ENCODE results near the gene BAK1. TPM values are rescaled to one million over a fixed set of nuclear protein-coding genes. Genes with fewer than 3 reads are reported as not detected.
A peak's percentile ranks its signal among the peaks of the same experiment; 100 is the strongest.

BAK1 gene
- 10 to 100 TPM; 19.7 to 26.6 (median 22.2) TPM for total RNA-seq

DNA sequence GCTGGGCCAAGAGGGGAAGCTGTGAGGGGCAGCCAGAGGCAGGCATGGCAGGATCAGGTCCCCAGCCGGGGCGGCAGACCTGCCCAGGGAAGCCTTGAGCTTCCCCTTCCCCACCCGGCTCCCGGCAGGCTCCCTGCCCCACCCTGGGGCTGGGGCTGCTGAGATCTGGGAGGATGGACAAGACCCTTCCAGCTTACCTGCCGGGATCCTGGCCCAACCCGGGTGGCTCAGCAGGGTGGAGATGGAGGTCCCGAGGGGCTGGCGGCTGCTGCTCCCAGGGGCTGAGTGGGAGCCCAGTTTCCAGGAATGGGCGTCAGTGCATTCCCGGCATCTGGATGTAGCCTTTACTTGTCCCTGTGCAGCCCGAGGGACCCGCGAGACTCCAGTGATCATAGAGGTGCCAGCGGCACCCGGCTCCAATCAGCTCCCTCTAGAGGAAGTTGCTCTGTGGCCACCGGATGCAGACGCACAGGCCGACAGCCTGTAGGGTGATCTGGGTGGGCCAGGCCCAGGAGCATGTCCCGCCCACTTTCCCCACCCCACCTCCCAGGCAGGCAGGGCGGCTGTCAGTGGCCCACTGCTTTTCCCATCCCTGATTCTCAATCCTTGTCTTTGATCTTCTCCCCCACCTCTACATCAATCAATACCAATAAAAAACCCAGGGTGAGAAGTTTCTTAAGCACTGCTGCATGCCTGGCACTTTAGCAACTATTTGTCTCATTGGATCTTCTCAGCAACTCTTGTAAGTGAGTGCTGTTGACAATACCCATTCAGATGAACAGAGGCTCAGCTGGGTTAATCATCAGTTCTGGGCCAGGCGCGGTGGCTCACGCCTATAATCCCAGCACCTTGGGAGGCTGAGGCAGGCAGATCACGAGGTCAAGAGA lies at the start of gene BAK1:
Gene BAK1, minus strand, starts transcription at position 449 of the 887 bp plus-strand sequence. CDS start 2,672 bp downstream, outside the sequence.
- peak; percentile 89 to 98 for DNase-seq (ENCODE audit: low spot score in 2 of 2)
- 5 to 7% methylated on average over 17 to 20 of the region's 24 CpGs for WGBS, 2 donors
- intact Hi-C loops (cut with DNase I; ENCODE audit: low total_unique reads) = no loop called here
- TF ChIP-seq CTCF (IDR thresholded peaks at IDR 0.05) (no peak), POLR2A (IDR thresholded peaks at IDR 0.05) (no peak)
- H3K4me3 ChIP-seq (ENCODE audit: low read depth, poor library complexity, severe bottlenecking) = peak within 1 kb of the TSS; percentile 84

- peak in 1 of 2 donors; percentile 68 for DNase-seq (ENCODE audit: low spot score in 2 of 2)
- intact Hi-C loops (cut with DNase I; ENCODE audit: low total_unique reads) = no loop called here
- no peak overlapping the region for H3K4me3 ChIP-seq (ENCODE audit: low read depth, poor library complexity, severe bottlenecking)
- WGBS, 2 donors = 63 to 66% methylated on average over 7 of the region's 7 CpGs
- TF ChIP-seq CTCF (IDR thresholded peaks at IDR 0.05) (no peak), POLR2A (IDR thresholded peaks at IDR 0.05) (no peak)
These were observed 48.4 kb upstream of the BAK1 start for GRCh38 chr6:33628401-33628964.

- 52 to 65% methylated on average over 5 of the region's 5 CpGs for WGBS, 2 donors
These were observed 47.8 kb upstream of the BAK1 start for GRCh38 chr6:33627876-33628275.

GRCh38 chr6:33624856-33625255 lies 44.8 kb upstream of the BAK1 start:
- WGBS, 2 donors = 43 to 50% methylated on average over 4 of the region's 4 CpGs
- intact Hi-C loops (cut with DNase I; ENCODE audit: low total_unique reads) = no loop called here
- no peak overlapping the region for H3K4me3 ChIP-seq (ENCODE audit: low read depth, poor library complexity, severe bottlenecking)
- TF ChIP-seq POLR2A (IDR thresholded peaks at IDR 0.05) (no peak), CTCF (IDR thresholded peaks at IDR 0.05) (no peak)
- no peak for DNase-seq (ENCODE audit: low spot score in 2 of 2)

More at GRCh38 chr6:33627876-33628275, 47.8 kb upstream of the BAK1 start:
- no peak for DNase-seq (ENCODE audit: low spot score in 2 of 2)
- H3K4me3 ChIP-seq (ENCODE audit: low read depth, poor library complexity, severe bottlenecking) = no peak overlapping the region
- intact Hi-C loops (cut with DNase I; ENCODE audit: low total_unique reads) = no loop called here
- TF ChIP-seq POLR2A (IDR thresholded peaks at IDR 0.05) = no peak
- TF ChIP-seq CTCF (IDR thresholded peaks at IDR 0.05) = no peak

DNA sequence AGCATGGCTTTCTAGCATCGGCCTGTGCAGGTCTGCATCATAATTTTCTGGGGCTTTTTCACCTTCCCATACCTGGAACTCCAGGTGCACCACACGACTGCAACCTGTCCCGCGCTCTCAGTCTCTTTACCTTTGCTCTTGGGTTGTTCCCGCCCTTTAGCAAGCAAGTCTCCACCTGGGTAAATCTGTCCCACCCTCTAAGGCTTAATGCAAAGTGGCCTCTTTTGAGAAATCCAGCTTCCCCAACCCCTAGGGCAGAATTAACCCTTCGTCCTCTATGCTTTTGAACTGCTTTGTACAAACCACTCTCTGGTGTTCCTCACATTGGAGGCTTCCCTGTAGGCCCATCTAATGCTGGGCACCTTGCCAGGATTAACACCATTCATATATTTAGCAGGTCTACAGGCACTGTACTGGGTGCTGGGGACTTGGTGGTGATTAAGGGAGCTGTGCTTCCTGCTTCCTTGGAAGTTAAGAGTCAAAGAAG lies 43.9 kb upstream of the BAK1 start:
- no peak overlapping the region for H3K4me3 ChIP-seq (ENCODE audit: low read depth, poor library complexity, severe bottlenecking)
- no peak for DNase-seq (ENCODE audit: low spot score in 2 of 2)

More for the DNA sequence above, 43.9 kb upstream of the BAK1 start:
- 76 to 77% methylated on average over 6 of the region's 6 CpGs for WGBS, 2 donors
- no peak for TF ChIP-seq CTCF (IDR thresholded peaks at IDR 0.05)
- TF ChIP-seq POLR2A (IDR thresholded peaks at IDR 0.05) = no peak
- intact Hi-C loops (cut with DNase I; ENCODE audit: low total_unique reads) = no loop called here

All from lower leg skin (tissue), 4 donors.